ENCODE data around the gene ACTA1. TPM values are rescaled to one million over a fixed set of nuclear protein-coding genes. Genes with fewer than 3 reads are reported as not detected.
"Not testable (repeated sequence)": the region's sequence is repeated elsewhere in the genome, so short reads cannot be mapped to it uniquely, and the experiment has no call there.

The ACTA1 gene
- total RNA-seq, 1 donor from 2014 or later: not detected

- no peak for DNase-seq (ENCODE audit: low read depth)
- no peak overlapping the region for H3K4me3 ChIP-seq (ENCODE audit: low read depth, low read length)
- TF ChIP-seq CTCF (conservative IDR thresholded peaks at IDR 0.05; ENCODE audit: low read depth, low read length): no peak
These were observed 30.9 kb downstream of the ACTA1 start for GRCh38 chr1:229402993-229403392.

- DNase-seq (ENCODE audit: low read depth); H3K4me3 ChIP-seq (ENCODE audit: low read depth, low read length): not testable (repeated sequence)
These were observed 31.6 kb downstream of the ACTA1 start for GRCh38 chr1:229402329-229402728.

GRCh38 chr1:229397762-229398161 is 36.1 kb downstream of the ACTA1 start:
- no peak for DNase-seq (ENCODE audit: low read depth)
- no peak for TF ChIP-seq CTCF (conservative IDR thresholded peaks at IDR 0.05; ENCODE audit: low read depth, low read length)
- H3K4me3 ChIP-seq (ENCODE audit: low read depth, low read length): no peak overlapping the region

- DNase-seq (ENCODE audit: low read depth): no peak
- no peak overlapping the region for H3K4me3 ChIP-seq (ENCODE audit: low read depth, low read length)
- TF ChIP-seq CTCF (conservative IDR thresholded peaks at IDR 0.05; ENCODE audit: low read depth, low read length): no peak
These were observed 37.2 kb downstream of the ACTA1 start for GRCh38 chr1:229396585-229397206.

GRCh38 chr1:229394517-229394916 is 39.4 kb downstream of the ACTA1 start:
- not testable (repeated sequence) for DNase-seq (ENCODE audit: low read depth); H3K4me3 ChIP-seq (ENCODE audit: low read depth, low read length)

- H3K4me3 ChIP-seq (ENCODE audit: low read depth, low read length): no peak overlapping the region
- no peak for TF ChIP-seq CTCF (conservative IDR thresholded peaks at IDR 0.05; ENCODE audit: low read depth, low read length)
- no peak for DNase-seq (ENCODE audit: low read depth)
These were observed 41.0 kb downstream of the ACTA1 start for GRCh38 chr1:229392936-229393335.

- TF ChIP-seq CTCF (conservative IDR thresholded peaks at IDR 0.05; ENCODE audit: low read depth, low read length): no peak
- DNase-seq (ENCODE audit: low read depth): no peak
- H3K4me3 ChIP-seq (ENCODE audit: low read depth, low read length): no peak overlapping the region
These were observed 43.8 kb downstream of the ACTA1 start for GRCh38 chr1:229390130-229390529.

GRCh38 chr1:229388897-229389580 is 44.9 kb downstream of the ACTA1 start:
- no peak overlapping the region for H3K4me3 ChIP-seq (ENCODE audit: low read depth, low read length)
- no peak for DNase-seq (ENCODE audit: low read depth)

More at GRCh38 chr1:229388897-229389580, 44.9 kb downstream of the ACTA1 start:
- TF ChIP-seq CTCF (conservative IDR thresholded peaks at IDR 0.05; ENCODE audit: low read depth, low read length): no peak
